HG03039 (cell line): ENCODE results near the gene SPHKAP.
"Not testable (repeated sequence)": the region's sequence is repeated elsewhere in the genome, so short reads cannot be mapped to it uniquely, and the experiment has no call there.

ENCODE experiments used
- ATAC-seq: cut with Tn5 transposase; IDR thresholded peaks from one replicate; pipeline ENCODE4 v1.9.1; 2021; ENCODE audit warnings: mild to moderate bottlenecking, moderate library complexity; ENCODE audit not compliant: unreplicated experiment

Gene SPHKAP, protein sequence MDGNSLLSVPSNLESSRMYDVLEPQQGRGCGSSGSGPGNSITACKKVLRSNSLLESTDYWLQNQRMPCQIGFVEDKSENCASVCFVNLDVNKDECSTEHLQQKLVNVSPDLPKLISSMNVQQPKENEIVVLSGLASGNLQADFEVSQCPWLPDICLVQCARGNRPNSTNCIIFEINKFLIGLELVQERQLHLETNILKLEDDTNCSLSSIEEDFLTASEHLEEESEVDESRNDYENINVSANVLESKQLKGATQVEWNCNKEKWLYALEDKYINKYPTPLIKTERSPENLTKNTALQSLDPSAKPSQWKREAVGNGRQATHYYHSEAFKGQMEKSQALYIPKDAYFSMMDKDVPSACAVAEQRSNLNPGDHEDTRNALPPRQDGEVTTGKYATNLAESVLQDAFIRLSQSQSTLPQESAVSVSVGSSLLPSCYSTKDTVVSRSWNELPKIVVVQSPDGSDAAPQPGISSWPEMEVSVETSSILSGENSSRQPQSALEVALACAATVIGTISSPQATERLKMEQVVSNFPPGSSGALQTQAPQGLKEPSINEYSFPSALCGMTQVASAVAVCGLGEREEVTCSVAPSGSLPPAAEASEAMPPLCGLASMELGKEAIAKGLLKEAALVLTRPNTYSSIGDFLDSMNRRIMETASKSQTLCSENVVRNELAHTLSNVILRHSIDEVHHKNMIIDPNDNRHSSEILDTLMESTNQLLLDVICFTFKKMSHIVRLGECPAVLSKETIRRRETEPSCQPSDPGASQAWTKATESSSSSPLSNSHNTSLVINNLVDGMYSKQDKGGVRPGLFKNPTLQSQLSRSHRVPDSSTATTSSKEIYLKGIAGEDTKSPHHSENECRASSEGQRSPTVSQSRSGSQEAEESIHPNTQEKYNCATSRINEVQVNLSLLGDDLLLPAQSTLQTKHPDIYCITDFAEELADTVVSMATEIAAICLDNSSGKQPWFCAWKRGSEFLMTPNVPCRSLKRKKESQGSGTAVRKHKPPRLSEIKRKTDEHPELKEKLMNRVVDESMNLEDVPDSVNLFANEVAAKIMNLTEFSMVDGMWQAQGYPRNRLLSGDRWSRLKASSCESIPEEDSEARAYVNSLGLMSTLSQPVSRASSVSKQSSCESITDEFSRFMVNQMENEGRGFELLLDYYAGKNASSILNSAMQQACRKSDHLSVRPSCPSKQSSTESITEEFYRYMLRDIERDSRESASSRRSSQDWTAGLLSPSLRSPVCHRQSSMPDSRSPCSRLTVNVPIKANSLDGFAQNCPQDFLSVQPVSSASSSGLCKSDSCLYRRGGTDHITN (N-terminal part only)

GRCh38 chr2:228181098-228182019 is at the start of gene SPHKAP:
SPHKAP (minus strand) TSS chr2:228181687; CDS start chr2:228181598, 89 bp downstream.
- no peak for ATAC-seq

DNA sequence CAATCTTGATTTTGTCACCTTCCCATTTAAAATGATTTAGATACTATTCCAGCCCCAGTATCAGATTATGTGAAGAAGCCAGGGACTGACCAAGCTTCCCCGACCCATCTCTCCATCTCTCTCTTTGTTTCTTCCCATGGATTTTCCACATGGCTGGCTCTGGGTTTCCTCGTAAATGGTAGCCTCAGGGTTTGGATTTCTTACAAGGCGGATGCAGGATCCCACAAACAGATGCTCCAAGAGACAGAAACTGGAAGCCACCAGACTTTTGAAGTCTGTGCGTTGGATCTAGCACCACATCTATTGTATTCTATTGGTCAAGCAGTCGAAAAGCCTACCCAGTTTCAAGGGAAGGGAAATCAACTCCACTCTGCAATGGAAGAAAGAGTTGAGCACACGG is 46.0 kb upstream of the SPHKAP start:
- ATAC-seq, result no peak

DNA sequence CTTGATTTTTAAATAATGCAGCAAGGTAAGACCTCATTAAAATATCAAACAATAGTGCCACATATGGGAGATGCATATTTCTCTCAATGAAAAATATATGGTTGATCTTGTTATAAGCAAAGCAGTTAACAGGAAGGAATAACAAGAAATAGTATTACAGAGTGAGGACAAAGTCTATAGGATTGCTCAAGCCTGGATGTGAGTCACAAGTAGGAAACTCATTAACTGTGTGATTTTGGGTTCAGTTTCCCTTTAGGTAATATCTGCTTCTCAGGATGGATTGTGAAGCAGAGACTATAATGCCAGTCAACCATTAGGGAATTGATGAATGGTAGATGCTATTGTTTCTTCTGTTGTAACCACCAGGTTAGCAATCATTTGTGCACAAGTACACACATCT is 42.9 kb upstream of the SPHKAP start:
- no peak for ATAC-seq

- ATAC-seq, result not testable (repeated sequence)
Measured at GRCh38 chr2:228218593-228218992, 37.1 kb upstream of the SPHKAP start.

DNA sequence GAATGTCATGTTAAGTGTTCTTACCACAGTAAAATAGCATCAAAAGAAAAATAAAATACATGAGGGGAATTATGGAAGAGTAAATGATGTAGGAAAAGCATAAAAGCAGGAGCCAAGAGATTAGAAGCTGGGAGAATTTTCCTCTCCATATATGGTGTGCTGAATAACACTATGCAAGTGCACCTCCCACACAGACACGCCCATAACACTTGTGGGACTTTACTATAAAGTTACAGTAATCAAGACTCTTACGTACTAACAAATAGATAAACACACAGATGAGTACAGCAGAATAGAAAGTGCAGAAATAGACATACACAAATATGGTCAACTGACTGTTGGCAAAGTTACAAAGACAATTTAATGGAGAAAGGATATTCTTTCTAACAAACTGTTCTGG is 16.0 kb upstream of the SPHKAP start:
- ATAC-seq, result no peak

DNA sequence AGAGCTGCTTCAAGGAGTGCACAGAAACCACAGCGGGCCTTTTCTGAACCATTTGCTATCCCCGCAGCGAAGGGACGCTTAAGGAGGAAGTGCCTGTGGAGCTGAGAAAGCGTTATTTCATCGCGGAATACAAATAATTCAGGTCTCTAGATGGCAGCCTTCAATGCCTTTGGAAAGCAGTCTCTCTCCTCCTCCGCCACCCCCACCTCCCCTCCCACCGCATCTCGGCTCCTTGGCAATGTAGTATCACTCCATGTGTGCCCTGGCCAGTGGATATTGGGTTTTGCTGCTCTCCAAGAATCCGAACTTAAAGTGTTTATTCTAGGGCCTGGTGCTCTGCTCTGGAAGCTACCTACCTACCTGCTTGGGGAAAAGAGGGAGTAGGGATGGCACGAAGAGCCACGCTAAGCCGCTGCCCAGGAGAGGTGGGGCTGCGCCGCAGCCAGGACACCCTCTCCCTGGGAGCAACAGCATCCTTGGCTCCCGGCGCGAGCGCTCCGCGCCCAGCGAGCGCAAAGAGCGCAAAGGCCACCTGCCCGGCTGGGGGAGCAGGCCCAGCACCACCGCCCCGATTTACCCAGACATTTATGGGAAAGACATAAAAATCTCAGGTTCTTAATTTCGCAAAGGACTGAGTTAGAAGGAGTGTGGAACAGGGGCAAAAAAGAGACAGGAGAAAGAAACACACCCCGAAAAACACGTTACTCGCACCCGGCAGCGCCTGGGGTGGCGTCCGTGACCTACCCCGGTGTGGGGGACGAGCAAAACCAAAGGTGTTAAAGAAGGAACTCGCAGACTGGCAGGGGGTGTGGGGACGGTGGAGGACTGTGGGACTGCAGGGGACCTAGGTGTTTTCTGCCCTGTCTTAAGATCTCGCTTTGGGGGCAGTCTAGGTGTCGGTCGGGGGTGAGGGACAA is 1.0 kb downstream of the SPHKAP start:
- ATAC-seq, result no peak

- no peak for ATAC-seq
Measured at GRCh38 chr2:228167290-228167689, 14.2 kb downstream of the SPHKAP start.

- no peak for ATAC-seq
Measured at GRCh38 chr2:228164718-228165117, 16.8 kb downstream of the SPHKAP start.

- ATAC-seq, result no peak
Measured at GRCh38 chr2:228157841-228158240, 23.6 kb downstream of the SPHKAP start.

DNA sequence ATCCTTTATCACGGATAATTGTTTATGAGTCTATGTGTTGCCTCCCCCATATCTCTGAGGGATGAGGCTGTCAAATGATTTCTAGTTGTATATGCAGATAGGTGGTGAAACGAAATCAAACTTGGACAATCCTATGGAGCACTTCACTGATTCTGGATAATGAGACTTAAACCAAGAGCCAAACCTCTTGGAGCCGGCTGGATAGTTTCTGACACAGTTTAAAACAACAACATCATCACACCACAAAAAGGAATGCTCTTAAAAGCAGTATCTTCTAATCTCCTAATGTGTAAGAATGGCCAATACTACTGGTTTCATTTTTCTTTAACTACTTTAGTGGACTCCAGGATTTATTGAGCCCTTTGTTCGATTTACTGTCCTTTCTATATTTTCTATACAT is 36.5 kb downstream of the SPHKAP start:
- no peak for ATAC-seq

DNA sequence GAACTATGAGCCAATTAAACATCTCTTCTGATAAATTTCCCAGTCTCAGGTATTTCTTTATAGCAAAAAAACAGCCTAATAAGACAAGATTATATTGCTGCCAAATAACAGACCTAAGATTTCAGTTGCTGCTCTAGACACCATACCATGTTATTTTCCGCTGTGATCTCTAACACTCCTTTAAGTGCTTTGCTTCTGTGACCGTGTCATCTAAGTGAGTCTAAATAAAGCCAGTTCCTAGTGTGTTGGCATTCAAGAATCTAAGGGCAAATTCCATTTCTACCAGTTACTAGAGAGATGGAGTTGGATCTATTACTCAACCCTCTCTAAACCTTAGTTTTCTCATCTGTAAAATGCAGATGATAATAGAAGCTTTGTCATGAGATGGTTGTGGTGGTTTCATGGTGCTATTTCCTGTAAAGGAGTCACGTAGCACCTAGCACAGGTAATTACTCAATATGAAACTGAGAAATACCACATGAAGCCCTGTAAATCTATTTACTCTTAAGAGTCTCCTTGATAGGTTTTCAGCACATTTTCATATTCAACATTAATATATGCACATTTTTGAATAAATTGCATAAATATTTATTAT is 40.5 kb downstream of the SPHKAP start:
- peak; percentile 89 for ATAC-seq

- no peak for ATAC-seq
Measured at GRCh38 chr2:228136027-228136426, 45.5 kb downstream of the SPHKAP start.

- no peak for ATAC-seq
Measured at GRCh38 chr2:228135300-228135699, 46.2 kb downstream of the SPHKAP start.

DNA sequence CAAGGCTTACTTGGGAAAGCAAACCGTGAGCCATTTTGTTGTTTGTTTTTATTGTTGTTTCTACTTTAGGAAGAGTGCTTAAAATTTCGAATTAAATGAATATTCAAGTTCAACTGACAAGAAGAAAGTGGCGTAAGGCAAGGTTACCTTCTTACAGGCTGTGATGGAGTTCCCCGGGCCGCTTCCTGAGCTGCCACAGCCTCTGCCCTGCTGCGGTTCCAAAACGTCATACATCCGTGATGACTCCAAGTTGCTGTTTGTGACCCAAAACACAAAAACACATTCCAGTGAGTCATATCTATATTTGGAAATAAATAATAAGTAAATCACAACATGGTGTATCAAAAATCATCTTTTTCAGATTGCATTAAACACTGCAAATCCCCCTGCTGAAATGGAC is 49.7 kb downstream of the SPHKAP start:
- ATAC-seq, result no peak

DNA sequence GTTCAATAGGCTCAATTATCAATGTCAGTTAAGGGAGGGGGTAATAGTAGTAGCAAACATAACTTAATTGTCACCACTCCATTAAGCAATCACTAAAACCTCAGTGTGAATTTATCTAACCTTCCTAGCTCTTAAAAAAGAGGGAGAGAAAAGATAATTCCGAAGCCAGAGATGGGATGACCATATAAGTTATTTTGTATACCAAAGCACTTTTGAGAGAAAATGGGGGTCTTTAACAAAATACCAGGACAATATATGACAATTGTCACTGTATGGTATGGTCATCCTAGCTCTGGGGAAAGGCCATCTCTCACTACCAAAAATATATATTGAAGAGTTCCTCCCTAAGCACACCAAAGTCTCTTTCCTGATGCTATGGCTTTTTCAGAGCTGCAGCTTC is 55.1 kb downstream of the SPHKAP start:
- ATAC-seq, result no peak

- no peak for ATAC-seq
Measured at GRCh38 chr2:228118940-228119339, 62.5 kb downstream of the SPHKAP start.

- no peak for ATAC-seq
Measured at GRCh38 chr2:228107846-228108245, 73.6 kb downstream of the SPHKAP start.

- no peak for ATAC-seq
Measured at GRCh38 chr2:228105526-228106250, 75.8 kb downstream of the SPHKAP start.
